Measurements from ENCODE around the gene SYNRG.

- TF ChIP-seq CTCF (IDR thresholded peaks at IDR 0.05) (no peak), POLR2A (IDR thresholded peaks at IDR 0.05) (no peak)
Measured at GRCh38 chr17:37574427-37574826, 34.8 kb downstream of the SYNRG start.
